GM12878 (cell line): ENCODE results near the gene DRICH1. TPM values are rescaled to one million over a fixed set of nuclear protein-coding genes. Genes with fewer than 3 reads are reported as not detected.
"Not testable (repeated sequence)": the region's sequence is repeated elsewhere in the genome, so short reads cannot be mapped to it uniquely, and the experiment has no call there.

ENCODE experiments used
- ATAC-seq: fragments of 200-7000 bp; cut with Tn5 transposase; 3 replicates; pipeline ENCODE4 v1.9.1; 2020; ENCODE audit warnings: mild to moderate bottlenecking, moderate library complexity
- BruUV-seq: library from RNA; stranded (reverse); fragments of 400-500 nt; replicated peaks from 2 replicates; lab custom pipeline; 2021; lab: Mats Ljungman, UMichigan
- CTCF ChIA-PET: fragments of 300-600 bp; sonication (Branson Sonifier 250); formaldehyde crosslinking; extraction: SDS; loops from one replicate; lab custom pipeline; 2021; ENCODE audit warnings: inconsistent platforms; lab: Yijun Ruan, JAX
- POLR2A ChIA-PET: fragments of 350-600 bp; formaldehyde crosslinking; extraction: SDS; loops from one replicate; lab custom pipeline; 2021; ENCODE audit warnings: inconsistent platforms; lab: Charles Lee
- RAD21 ChIA-PET: fragments of 300-600 bp; sonication (Branson Sonifier 250); formaldehyde crosslinking; loops from one replicate; lab custom pipeline; 2023; ENCODE audit warnings: antibody characterized with exemption; ENCODE audit not compliant: unreplicated experiment; lab: Charles Lee
- SMC1A ChIA-PET: fragments of 300-600 bp; sonication (Branson Sonifier 250); formaldehyde crosslinking; loops from one replicate; lab custom pipeline; 2023; ENCODE audit not compliant: unreplicated experiment, uncharacterized antibody; lab: Charles Lee
- DNase-seq: peaks from one replicate; pipeline ENCODE4 v3.0.0-alpha.2; 2011; ENCODE audit warnings: low read depth, low spot score
- FAIRE-seq: peaks from 3 replicates; lab custom pipeline; 2011; peaks lifted over from hg19 to GRCh38; lab: Jason Lieb, UNC
- H2AFZ ChIP-seq: 2 replicates; pipeline ENCODE4 v1.6.0; 2011; ENCODE audit warnings: low read depth, low read length, control low read depth; ENCODE audit not compliant: control insufficient read depth
- H3K27ac ChIP-seq: 2 replicates; pipeline ENCODE4 v1.5.1; 2011; ENCODE audit warnings: control low read depth; ENCODE audit not compliant: control insufficient read depth, insufficient read depth
- H3K27me3 ChIP-seq, 2 experiments: replicated peaks in 1 of 2; 2 replicates each; pipeline versions ENCODE4 v1.6.0 to v1.6.1; 2011; ENCODE audit warnings: low read length in 1 of 2; ENCODE audit not compliant: control insufficient read depth in 2 of 2, insufficient read depth in 2 of 2
- H3K36me3 ChIP-seq, 2 experiments: 2 replicates each; pipeline ENCODE4 v1.5.1; 2011; ENCODE audit warnings: low read length in 1 of 2; ENCODE audit not compliant: control insufficient read depth in 2 of 2, insufficient read depth in 2 of 2
- H3K4me1 ChIP-seq: 2 replicates; pipeline ENCODE4 v1.6.1; 2011; ENCODE audit warnings: mild to moderate bottlenecking, low read length, moderate library complexity, mixed read lengths; ENCODE audit not compliant: control insufficient read depth, insufficient read depth
- H3K4me2 ChIP-seq: 2 replicates; pipeline ENCODE4 v1.6.0; 2011; ENCODE audit warnings: control low read depth; ENCODE audit not compliant: control insufficient read depth, insufficient read depth
- H3K4me3 ChIP-seq: fragments of 200-600 bp; sonication (generic); 2 replicates; pipeline ENCODE4 v1.5.1; 2016
- H3K79me2 ChIP-seq: 2 replicates; pipeline ENCODE4 v1.6.0; 2011; ENCODE audit warnings: low read length; ENCODE audit not compliant: control insufficient read depth, insufficient read depth
- H3K9ac ChIP-seq: 2 replicates; pipeline ENCODE4 v1.8.0; 2011; ENCODE audit warnings: low read length, control low read depth, mixed read lengths; ENCODE audit not compliant: control insufficient read depth, insufficient read depth
- H3K9me3 ChIP-seq: replicated peaks from 3 replicates; pipeline ENCODE4 v1.5.1; 2011; ENCODE audit warnings: mild to moderate bottlenecking, low read length; ENCODE audit not compliant: control insufficient read depth, insufficient read depth
- H4K20me1 ChIP-seq: 2 replicates; pipeline ENCODE4 v1.6.0; 2011; ENCODE audit not compliant: control insufficient read depth, insufficient read depth
- CREM ChIP-seq: IDR thresholded peaks from 2 replicates; pipeline ENCODE4 v1.6.1; 2014; ENCODE audit warnings: antibody characterized with exemption, low read depth
- CTCF ChIP-seq, 3 experiments: IDR thresholded peaks in 2 of 3; conservative IDR thresholded peaks in 1 of 3; 2 replicates each; pipeline ENCODE4 v1.5.1; 2011; ENCODE audit warnings: low read depth in 3 of 3, low read length in 3 of 3, mild to moderate bottlenecking in 3 of 3, control low read depth in 2 of 3, moderate library complexity in 2 of 3, inconsistent platforms in 1 of 3, mixed read lengths in 1 of 3; ENCODE audit not compliant: control insufficient read depth in 2 of 3, insufficient read depth in 1 of 3; ENCODE audit errors: extremely low read depth in 1 of 3
- E2F8 ChIP-seq: fragments of 450-650 bp; IDR thresholded peaks from 2 replicates; pipeline ENCODE4 v1.6.1; 2018; ENCODE audit warnings: mild to moderate bottlenecking, low read depth, moderate library complexity; ENCODE audit not compliant: partially characterized antibody
- GABPA ChIP-seq: IDR thresholded peaks from 2 replicates; pipeline ENCODE4 v1.6.1; 2014; ENCODE audit warnings: antibody characterized with exemption, low read depth, mild to moderate bottlenecking, inconsistent platforms
- MEF2A ChIP-seq: IDR thresholded peaks from 2 replicates; pipeline ENCODE4 v1.6.1; 2011; ENCODE audit warnings: low read depth, mild to moderate bottlenecking, low read length, moderate library complexity; ENCODE audit not compliant: insufficient read depth
- MYB ChIP-seq: fragments of 150-350 bp; IDR thresholded peaks from 2 replicates; pipeline ENCODE4 v1.6.1; 2014; ENCODE audit warnings: mild to moderate bottlenecking, low read depth, low read length, borderline replicate concordance
- ZBTB4 ChIP-seq: fragments of 450-650 bp; formaldehyde crosslinking; IDR thresholded peaks from 2 replicates; pipeline ENCODE4 v1.4.0; 2022; ENCODE audit warnings: mild to moderate bottlenecking, moderate library complexity
- WGBS: methylation state at CpG from one replicate; pipeline ENCODE4 v1.1.6; 2016; ENCODE audit warnings: low lambda C conversion rate; ENCODE audit not compliant: insufficient replicate concordance, insufficient coverage; ENCODE audit errors: missing lambda C conversion rate; 5-methylcytosine and 5-hydroxymethylcytosine counted together
- in situ Hi-C: fragments of 300-500 bp; cut with MboI; formaldehyde crosslinking; loops from 9 replicates; pipeline ENCODE4 v1.14.3; 2018; ENCODE audit warnings: mixed read lengths
- intact Hi-C: fragments of 100-400 bp; cut with micrococcal nuclease; formaldehyde crosslinking; loops from one replicate; pipeline ENCODE4 v1.14.2; 2022; ENCODE audit not compliant: unreplicated experiment
- polyA plus RNA-seq, 11 experiments: library from polyadenylated mRNA; depleted of rRNA in 4 of 11; unstranded in 6 of 11; stranded (reverse) in 5 of 11; fragments of >200 nt; fragmentation: Nextera tagmentation in 4 of 11; fragmentation: Illumina TruSeq in 1 of 11; extraction: Ambion mirVana in 4 of 11; extraction: Trizol in 1 of 11; gene quantifications; 1 replicate in 1 of 11; 2 replicates in 10 of 11; pipeline versions ENCODE4 v1.2.1 to v1.2.3, GENCODE V29; 2011 to 2016; ENCODE audit warnings: inconsistent platforms in 2 of 11, missing spikeins in 2 of 11, low read depth in 1 of 11
- total RNA-seq, 4 experiments: library from RNA; depleted of rRNA in 3 of 4; stranded (reverse); fragments of >200 nt in 3 of 4; fragmentation: Illumina TruSeq in 1 of 4; extraction: Trizol in 1 of 4; gene quantifications; 2 replicates each; pipeline versions ENCODE4 v1.2.1 to v1.2.3, GENCODE V29; 2013 to 2021

Gene DRICH1
- total and polyA plus RNA-seq, 10 of the 15 experiments (the other 5 are each of a cell fraction or from before 2014, with no cell fraction given), result not detected

- TF ChIP-seq CTCF (IDR thresholded peaks at IDR 0.05 in 2 of 3, conservative IDR thresholded peaks at IDR 0.05 in 1 of 3; ENCODE audit: control insufficient read depth in 2 of 3, extremely low read depth in 1 of 3, insufficient read depth in 1 of 3, low read depth in 3 of 3, low read length in 3 of 3) (no peak), E2F8 (no peak), CREM (no peak), MEF2A (no peak), MYB (no peak), ZBTB4 (CRISPR knock-in tag) (no peak), GABPA (no peak)
Measured at GRCh38 chr22:23649071-23649501, 17.0 kb upstream of the DRICH1 start (continued).

GRCh38 chr22:23646526-23646925, 14.4 kb upstream of the DRICH1 start:
- H3K9ac ChIP-seq, DNase-seq, H3K4me3 ChIP-seq, H3K9me3 ChIP-seq, H4K20me1 ChIP-seq, H3K36me3 ChIP-seq, intact Hi-C loops, CTCF ChIA-PET, H2AFZ ChIP-seq, H3K79me2 ChIP-seq, POLR2A ChIA-PET, ATAC-seq, H3K27me3 ChIP-seq, FAIRE-seq, H3K4me2 ChIP-seq, RAD21 ChIA-PET, BruUV-seq, in situ Hi-C loops, SMC1A ChIA-PET, H3K27ac ChIP-seq, H3K4me1 ChIP-seq: not testable (repeated sequence)
- 96% methylated on average over 7 of the region's 7 CpGs for WGBS

GRCh38 chr22:23640206-23640605, 8.1 kb upstream of the DRICH1 start:
- CTCF ChIA-PET, POLR2A ChIA-PET, H3K4me2 ChIP-seq, H3K9me3 ChIP-seq, H4K20me1 ChIP-seq, H3K27ac ChIP-seq, SMC1A ChIA-PET, H3K4me1 ChIP-seq, H3K4me3 ChIP-seq, DNase-seq, H2AFZ ChIP-seq, FAIRE-seq, ATAC-seq, H3K9ac ChIP-seq, H3K27me3 ChIP-seq, H3K36me3 ChIP-seq, BruUV-seq, H3K79me2 ChIP-seq, RAD21 ChIA-PET, intact Hi-C loops: not testable (repeated sequence)
- in situ Hi-C loops, result loop anchor here (5.0 kb wide), 1 partner anchor 1677 kb away; no protein-coding TSS in a partner anchor
- 61% methylated on average over 5 of the region's 6 CpGs for WGBS
